HepG2 (cell line): ENCODE measurements around the gene FCHSD1.

Source experiments
- BRCA1 ChIP-seq: sonication (generic); formaldehyde crosslinking; IDR thresholded peaks from 2 replicates; pipeline ENCODE4 v1.4.0; 2020; ENCODE audit warnings: missing genetic modification reagents
- CREB1 ChIP-seq, 2 experiments: fragments of 450-650 bp in 1 of 2; IDR thresholded peaks; 2 replicates each; pipeline ENCODE4 v1.6.1; 2016 to 2017; ENCODE audit warnings: control low read depth in 1 of 2, mild to moderate bottlenecking in 1 of 2, missing compliant biosample characterization in 1 of 2, missing genetic modification characterization in 1 of 2
- FOXC1 ChIP-seq: sonication (generic); formaldehyde crosslinking; IDR thresholded peaks from 2 replicates; pipeline ENCODE4 v1.8.0; 2022; ENCODE audit warnings: mild to moderate bottlenecking, missing genetic modification reagents, borderline replicate concordance
- NBN ChIP-seq: fragments of 450-650 bp; conservative IDR thresholded peaks from 2 replicates; pipeline ENCODE4 v1.6.1; 2017
- SOX5 ChIP-seq: IDR thresholded peaks from 2 replicates; pipeline ENCODE4 v1.6.1; 2016; ENCODE audit warnings: borderline replicate concordance
- SSRP1 ChIP-seq: IDR thresholded peaks from 2 replicates; pipeline ENCODE4 v1.6.1; 2016; ENCODE audit warnings: control low read depth
- ZNF431 ChIP-seq: sonication (generic); formaldehyde crosslinking; IDR thresholded peaks from 2 replicates; pipeline ENCODE4 v1.9.0; 2022; ENCODE audit warnings: missing genetic modification reagents, low read depth, mild to moderate bottlenecking, borderline replicate concordance
- TF ChIP-seq, protein P1 (sequence below): sonication (generic); formaldehyde crosslinking; IDR thresholded peaks from 2 replicates; pipeline ENCODE4 v1.5.0; 2020; ENCODE audit warnings: mild to moderate bottlenecking, missing genetic modification reagents, moderate library complexity

DNA sequence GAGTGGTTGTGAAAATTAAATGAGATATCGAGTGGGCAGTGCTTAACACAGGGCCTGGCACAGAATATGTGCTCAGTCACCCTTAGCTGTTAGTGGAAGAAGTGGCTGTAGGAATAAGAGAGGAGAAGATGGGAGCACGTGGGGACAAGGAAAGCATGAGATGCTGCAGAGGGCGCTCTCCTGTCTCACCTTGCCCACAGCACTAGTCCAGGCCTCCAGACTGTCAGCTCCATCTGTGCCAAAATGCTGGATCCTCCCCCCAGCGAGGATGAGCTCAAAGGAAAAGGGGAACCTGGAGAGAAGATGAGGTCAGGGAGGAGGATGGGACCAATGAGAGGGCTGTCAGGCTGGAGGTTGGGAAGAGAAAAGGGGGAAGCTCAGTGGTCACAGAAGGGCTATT lies 18.3 kb upstream of the FCHSD1 start:
- TF ChIP-seq, protein P1, sequence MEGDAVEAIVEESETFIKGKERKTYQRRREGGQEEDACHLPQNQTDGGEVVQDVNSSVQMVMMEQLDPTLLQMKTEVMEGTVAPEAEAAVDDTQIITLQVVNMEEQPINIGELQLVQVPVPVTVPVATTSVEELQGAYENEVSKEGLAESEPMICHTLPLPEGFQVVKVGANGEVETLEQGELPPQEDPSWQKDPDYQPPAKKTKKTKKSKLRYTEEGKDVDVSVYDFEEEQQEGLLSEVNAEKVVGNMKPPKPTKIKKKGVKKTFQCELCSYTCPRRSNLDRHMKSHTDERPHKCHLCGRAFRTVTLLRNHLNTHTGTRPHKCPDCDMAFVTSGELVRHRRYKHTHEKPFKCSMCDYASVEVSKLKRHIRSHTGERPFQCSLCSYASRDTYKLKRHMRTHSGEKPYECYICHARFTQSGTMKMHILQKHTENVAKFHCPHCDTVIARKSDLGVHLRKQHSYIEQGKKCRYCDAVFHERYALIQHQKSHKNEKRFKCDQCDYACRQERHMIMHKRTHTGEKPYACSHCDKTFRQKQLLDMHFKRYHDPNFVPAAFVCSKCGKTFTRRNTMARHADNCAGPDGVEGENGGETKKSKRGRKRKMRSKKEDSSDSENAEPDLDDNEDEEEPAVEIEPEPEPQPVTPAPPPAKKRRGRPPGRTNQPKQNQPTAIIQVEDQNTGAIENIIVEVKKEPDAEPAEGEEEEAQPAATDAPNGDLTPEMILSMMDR (CRISPR knock-in tag) = no peak
- TF ChIP-seq SSRP1 (CRISPR knock-in tag) = no peak
- TF ChIP-seq NBN = no peak
- no peak for TF ChIP-seq SOX5 (CRISPR knock-in tag)
- no peak for TF ChIP-seq FOXC1 (CRISPR knock-in tag)
- TF ChIP-seq BRCA1 (CRISPR knock-in tag) = no peak
- no peak for TF ChIP-seq CREB1 (IDR thresholded peaks at IDR 0.05)
- TF ChIP-seq CREB1 (CRISPR knock-in tag; IDR thresholded peaks at IDR 0.05) = no peak
- TF ChIP-seq ZNF431 (CRISPR knock-in tag) = no peak
